Activated CD4-positive, alpha-beta T cell treated with anti-CD3 and anti-CD28 coated beads, Interleukin-2, Interleukin-4, amounts not matched to agents 100 ng/mL and 50 ng/mL, durations not matched to agents 16 hours and 8 hours (primary cell): ENCODE measurements around the gene ZNF556.

Experiments
- DNase-seq: peaks from one replicate; pipeline ENCODE4 v3.0.0-alpha.2; 2020; ENCODE audit warnings: low spot score

The ZNF556 gene

GRCh38 chr19:2867025-2867991 is at the start of gene ZNF556:
TSS of gene ZNF556 (plus strand) at chr19:2867335. CDS start at chr19:2867422, 87 bp downstream.
- DNase-seq, result no peak

GRCh38 chr19:2819540-2820111 is 47.5 kb upstream of the ZNF556 start, which contains the start of gene ZNF554:
TSS of gene ZNF554 (plus strand) at chr19:2819868. CDS start at chr19:2820072, 204 bp downstream.
- peak; percentile 98 for DNase-seq

GRCh38 chr19:2820112-2820702 is 46.9 kb upstream of the ZNF556 start:
- DNase-seq, result no peak

DNA sequence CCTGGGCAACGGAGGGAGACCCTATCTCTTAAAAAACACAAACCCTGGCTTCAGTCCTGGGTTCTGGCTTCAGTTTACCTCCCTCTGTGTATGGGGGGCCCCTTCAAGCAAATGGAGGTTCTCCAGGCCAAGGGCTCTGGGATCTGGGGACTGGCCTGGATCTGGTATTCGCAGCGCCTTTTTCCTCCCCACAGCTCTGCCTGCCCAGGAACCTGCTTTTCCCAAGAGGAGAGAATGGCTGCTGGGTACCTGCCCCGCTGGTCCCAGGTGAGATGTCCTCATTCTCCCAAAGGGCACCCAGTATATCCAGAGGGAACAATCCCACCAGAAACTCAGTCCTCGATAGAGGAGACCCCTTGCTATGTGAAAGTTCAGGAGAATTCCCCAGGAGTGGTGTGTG is 44.3 kb upstream of the ZNF556 start:
- no peak for DNase-seq

GRCh38 chr19:2823646-2824045 is 43.5 kb upstream of the ZNF556 start:
- no peak for DNase-seq

- no peak for DNase-seq
Measured at GRCh38 chr19:2824129-2824528, 43.0 kb upstream of the ZNF556 start.

GRCh38 chr19:2827022-2827421 is 40.1 kb upstream of the ZNF556 start:
- DNase-seq, result no peak

GRCh38 chr19:2827840-2828489 is 39.2 kb upstream of the ZNF556 start:
- DNase-seq, result no peak

- no peak for DNase-seq
Measured at GRCh38 chr19:2834294-2834871, 32.8 kb upstream of the ZNF556 start.

- DNase-seq, result no peak
Measured at GRCh38 chr19:2837430-2837829, 29.7 kb upstream of the ZNF556 start.

DNA sequence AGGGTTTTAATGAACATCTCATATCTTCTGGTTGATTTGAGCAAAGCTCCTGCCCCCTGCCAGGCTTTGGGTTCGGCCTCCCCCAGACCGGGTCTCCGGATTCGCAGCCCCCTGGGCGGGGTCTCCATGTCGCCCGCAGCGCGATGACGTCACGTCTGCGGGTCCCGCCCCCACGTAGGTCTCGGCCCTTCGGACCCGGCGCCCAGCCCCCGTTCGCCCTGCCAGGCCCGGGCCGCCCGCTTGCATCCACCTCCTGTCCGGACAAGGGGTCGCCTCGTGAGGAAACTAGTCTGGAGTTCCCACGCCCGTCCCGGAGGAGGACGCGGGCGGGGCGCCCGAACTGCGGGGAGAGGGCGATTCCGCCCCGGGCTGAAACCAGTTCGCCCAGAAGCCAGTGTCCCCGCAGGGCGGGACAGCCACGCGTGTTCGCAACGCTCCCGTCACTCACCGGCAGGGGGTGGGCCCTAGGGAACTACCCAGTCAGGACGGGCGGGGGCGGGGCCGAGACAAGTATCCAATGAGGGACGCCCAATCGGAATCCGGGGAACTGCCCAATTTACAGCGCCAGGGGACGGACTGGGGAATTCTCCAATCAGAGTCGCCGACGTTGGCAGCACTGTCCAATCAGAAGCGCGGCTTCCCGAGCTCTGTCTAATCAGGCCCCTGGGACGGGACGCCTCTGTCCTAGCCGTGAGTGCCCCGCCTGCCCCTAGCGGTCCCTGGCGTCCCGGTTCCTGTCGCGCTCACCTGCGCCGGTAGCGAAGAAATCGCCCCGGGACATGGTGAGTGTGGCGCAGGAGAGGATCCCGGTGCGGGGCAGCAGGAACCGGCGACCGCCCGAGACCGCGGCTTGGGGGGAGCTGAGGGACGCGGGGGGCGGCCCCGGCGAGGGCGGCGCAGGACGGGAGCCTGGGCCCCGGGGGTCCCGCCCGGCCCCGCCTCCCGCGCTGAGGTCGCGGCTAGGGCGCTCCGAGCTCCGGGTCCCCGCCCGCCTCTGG is 26.0 kb upstream of the ZNF556 start, which contains the start of gene ZNF555:
ZNF555 (plus strand) TSS at position 682 of the 998 bp plus-strand sequence; CDS start at position 780, 98 bp downstream.
- peak; percentile 97 for DNase-seq

- no peak for DNase-seq
Measured at GRCh38 chr19:2841855-2842574, 25.1 kb upstream of the ZNF556 start.

DNA sequence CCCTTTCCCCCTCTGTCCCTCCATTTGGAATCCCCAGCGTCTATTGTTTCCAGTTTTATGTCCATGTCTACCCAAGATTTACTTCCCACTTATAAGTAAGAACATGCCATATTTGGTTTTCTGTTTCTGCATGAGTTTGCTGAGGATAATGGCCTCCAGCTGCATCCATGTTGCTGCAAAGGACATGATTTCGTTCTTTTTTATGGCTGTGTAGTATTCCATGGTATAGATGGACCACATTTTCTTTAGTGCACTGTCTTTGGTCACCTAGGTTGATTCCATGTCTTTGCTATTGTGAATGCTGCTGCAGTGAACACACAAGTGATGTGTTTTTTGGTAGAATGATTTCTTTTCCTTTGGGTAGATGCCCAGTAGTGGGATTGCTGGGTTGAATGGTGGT is 22.0 kb upstream of the ZNF556 start:
- DNase-seq, result no peak

- no peak for DNase-seq
Measured at GRCh38 chr19:2846180-2846894, 20.8 kb upstream of the ZNF556 start.

GRCh38 chr19:2847507-2847906 is 19.6 kb upstream of the ZNF556 start:
- no peak for DNase-seq

DNA sequence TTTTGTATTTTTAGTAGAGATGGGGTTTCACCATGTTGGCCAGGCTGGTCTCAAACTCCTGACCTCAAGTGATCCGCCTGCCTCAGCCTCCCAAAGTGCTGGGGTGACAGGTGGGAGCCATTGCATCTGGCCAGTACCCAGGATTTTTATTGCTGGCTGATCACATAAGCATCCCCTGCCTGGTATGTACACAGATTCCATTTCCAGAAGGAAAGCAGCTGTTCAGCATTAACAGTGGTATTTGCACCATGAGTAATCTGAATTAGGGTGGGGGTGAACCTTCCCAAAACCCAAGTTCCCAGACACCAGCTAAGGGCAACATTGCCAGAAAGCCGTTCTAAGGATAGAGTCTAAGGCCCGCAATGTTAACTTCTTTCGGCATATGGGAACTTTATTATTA is 18.5 kb upstream of the ZNF556 start:
- DNase-seq, result no peak

DNA sequence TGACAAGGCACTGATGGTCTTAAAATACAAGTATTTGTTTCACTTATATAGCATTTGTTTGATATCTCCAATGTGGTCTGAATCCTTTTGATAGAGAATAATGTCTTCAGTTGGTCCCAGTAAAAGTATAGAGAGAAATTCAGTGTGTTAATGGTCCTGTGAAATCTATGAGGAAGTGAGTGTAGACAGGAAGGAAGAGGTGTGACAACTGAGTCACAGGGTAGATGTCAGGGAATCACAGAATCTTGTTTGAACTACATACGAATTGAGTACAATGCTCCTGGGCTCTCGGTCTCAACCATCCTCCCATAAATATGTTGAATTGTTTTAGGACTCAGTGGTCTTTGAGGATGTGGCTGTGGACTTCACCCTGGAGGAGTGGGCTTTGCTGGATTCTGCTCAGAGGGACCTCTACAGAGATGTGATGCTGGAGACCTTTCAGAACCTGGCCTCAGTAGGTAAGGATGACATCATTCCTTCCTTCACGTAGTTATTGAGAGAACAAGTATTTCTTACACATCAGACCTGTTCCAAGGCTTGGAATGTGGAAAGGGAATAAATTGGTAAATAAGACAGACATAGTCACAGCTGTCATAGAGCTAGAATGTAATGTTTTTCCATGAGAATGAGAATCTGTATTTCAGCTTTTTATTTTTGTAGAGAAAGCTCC is 16.7 kb upstream of the ZNF556 start:
- no peak for DNase-seq

- no peak for DNase-seq
Measured at GRCh38 chr19:2852598-2852997, 14.5 kb upstream of the ZNF556 start.
